ENCODE measurements around the gene PDLIM4.

Gene PDLIM4

GRCh38 chr5:132281856-132282614, 24.5 kb downstream of the PDLIM4 start:
- no peak for DNase-seq (ENCODE audit: low read depth in 2 of 2)

- no peak for DNase-seq (ENCODE audit: low read depth in 2 of 2)
These were observed 26.0 kb downstream of the PDLIM4 start for GRCh38 chr5:132283423-132284043.

- DNase-seq (ENCODE audit: low read depth in 2 of 2): no peak
These were observed 31.6 kb downstream of the PDLIM4 start for GRCh38 chr5:132289097-132289496.

- DNase-seq (ENCODE audit: low read depth in 2 of 2): no peak
These were observed 33.5 kb downstream of the PDLIM4 start for GRCh38 chr5:132291026-132291425.

- peak; percentile 79 to 80 for DNase-seq (ENCODE audit: low read depth in 2 of 2)
These were observed 35.8 kb downstream of the PDLIM4 start for GRCh38 chr5:132293066-132293991.

GRCh38 chr5:132293992-132294727, 36.7 kb downstream of the PDLIM4 start, which contains the start of gene SLC22A4:
SLC22A4 (plus strand) TSS chr5:132294394; CDS start chr5:132294617, 223 bp downstream.
- peak; percentile 85 to 87 for DNase-seq (ENCODE audit: low read depth in 2 of 2)

GRCh38 chr5:132294728-132295504, 37.4 kb downstream of the PDLIM4 start:
- DNase-seq (ENCODE audit: low read depth in 2 of 2): peak; percentile 62 to 72

- DNase-seq (ENCODE audit: low read depth in 2 of 2): no peak
These were observed 38.3 kb downstream of the PDLIM4 start for GRCh38 chr5:132295505-132296411.

- DNase-seq (ENCODE audit: low read depth in 2 of 2): no peak
These were observed 39.0 kb downstream of the PDLIM4 start for GRCh38 chr5:132296412-132297016.

- DNase-seq (ENCODE audit: low read depth in 2 of 2): no peak
These were observed 39.9 kb downstream of the PDLIM4 start for GRCh38 chr5:132297211-132297940.

GRCh38 chr5:132298298-132299212, 41.1 kb downstream of the PDLIM4 start:
- no peak for DNase-seq (ENCODE audit: low read depth in 2 of 2)

- no peak for DNase-seq (ENCODE audit: low read depth in 2 of 2)
These were observed 42.4 kb downstream of the PDLIM4 start for GRCh38 chr5:132299917-132300316.

GRCh38 chr5:132300577-132301343, 43.3 kb downstream of the PDLIM4 start:
- DNase-seq (ENCODE audit: low read depth in 2 of 2): no peak

- DNase-seq (ENCODE audit: low read depth in 2 of 2): no peak
These were observed 44.1 kb downstream of the PDLIM4 start for GRCh38 chr5:132301344-132302271.

- no peak for DNase-seq (ENCODE audit: low read depth in 2 of 2)
These were observed 44.9 kb downstream of the PDLIM4 start for GRCh38 chr5:132302413-132302812.

- DNase-seq (ENCODE audit: low read depth in 2 of 2): no peak
These were observed 46.1 kb downstream of the PDLIM4 start for GRCh38 chr5:132303589-132303988.
